Fibroblast of pulmonary artery (primary cell): Measurements from ENCODE around the gene PANK4.
"Not testable (repeated sequence)": the region's sequence is repeated elsewhere in the genome, so short reads cannot be mapped to it uniquely, and the experiment has no call there.

ENCODE experiments used
- DNase-seq: peaks from one replicate; pipeline ENCODE4 v3.0.0-alpha.2; 2010; ENCODE audit warnings: low read depth
- H3K4me3 ChIP-seq: replicated peaks from 2 replicates; pipeline ENCODE4 v1.5.1; 2011; ENCODE audit warnings: low read depth, mild to moderate bottlenecking, control low read depth, low read length, moderate library complexity
- TF ChIP-seq, protein P1 (sequence below): IDR thresholded peaks from 2 replicates; pipeline ENCODE4 v1.5.1; 2011; ENCODE audit warnings: mild to moderate bottlenecking, control low read depth, low read length, inconsistent platforms; ENCODE audit errors: missing control alignments

Gene PANK4

DNA sequence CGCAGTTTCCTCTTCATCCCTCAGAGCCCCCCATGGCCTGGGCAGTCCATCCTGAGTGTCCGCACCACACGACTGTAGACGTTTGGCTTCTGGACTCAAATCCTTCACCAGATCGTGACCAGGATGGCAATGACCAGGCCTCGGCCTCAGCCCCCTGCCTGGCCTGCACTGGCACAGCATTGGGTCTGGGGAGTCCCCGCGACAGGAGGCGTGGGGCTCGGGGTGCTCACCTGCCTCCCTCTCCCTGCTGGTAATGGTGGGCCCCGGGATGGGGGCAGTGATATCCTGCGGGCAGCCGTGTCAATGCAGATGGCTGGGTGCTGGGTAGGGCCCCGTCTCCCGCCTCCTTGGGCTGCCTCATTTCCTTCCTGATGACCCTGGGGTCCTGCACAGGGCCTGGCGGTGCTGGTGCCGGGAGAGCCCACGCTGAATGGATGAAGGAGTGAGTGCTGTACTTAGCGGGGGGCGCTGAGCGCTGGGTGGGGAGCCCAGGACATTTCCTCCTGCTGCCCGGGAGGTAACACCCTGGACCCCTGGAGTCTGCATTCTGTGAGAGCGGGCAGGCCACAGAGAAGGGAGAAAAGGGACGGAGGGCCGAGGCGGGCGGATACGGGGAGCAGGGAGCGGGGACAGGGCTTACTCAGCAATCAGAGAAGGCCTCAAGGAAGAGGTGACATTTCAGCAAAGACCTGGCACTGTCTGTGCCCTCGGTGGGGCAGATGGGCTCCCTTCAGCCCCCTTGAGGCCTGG, 27.6 kb upstream of the PANK4 start:
- H3K4me3 ChIP-seq = no peak overlapping the region
- DNase-seq = no peak
- TF ChIP-seq, protein P1, sequence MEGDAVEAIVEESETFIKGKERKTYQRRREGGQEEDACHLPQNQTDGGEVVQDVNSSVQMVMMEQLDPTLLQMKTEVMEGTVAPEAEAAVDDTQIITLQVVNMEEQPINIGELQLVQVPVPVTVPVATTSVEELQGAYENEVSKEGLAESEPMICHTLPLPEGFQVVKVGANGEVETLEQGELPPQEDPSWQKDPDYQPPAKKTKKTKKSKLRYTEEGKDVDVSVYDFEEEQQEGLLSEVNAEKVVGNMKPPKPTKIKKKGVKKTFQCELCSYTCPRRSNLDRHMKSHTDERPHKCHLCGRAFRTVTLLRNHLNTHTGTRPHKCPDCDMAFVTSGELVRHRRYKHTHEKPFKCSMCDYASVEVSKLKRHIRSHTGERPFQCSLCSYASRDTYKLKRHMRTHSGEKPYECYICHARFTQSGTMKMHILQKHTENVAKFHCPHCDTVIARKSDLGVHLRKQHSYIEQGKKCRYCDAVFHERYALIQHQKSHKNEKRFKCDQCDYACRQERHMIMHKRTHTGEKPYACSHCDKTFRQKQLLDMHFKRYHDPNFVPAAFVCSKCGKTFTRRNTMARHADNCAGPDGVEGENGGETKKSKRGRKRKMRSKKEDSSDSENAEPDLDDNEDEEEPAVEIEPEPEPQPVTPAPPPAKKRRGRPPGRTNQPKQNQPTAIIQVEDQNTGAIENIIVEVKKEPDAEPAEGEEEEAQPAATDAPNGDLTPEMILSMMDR = no peak

DNA sequence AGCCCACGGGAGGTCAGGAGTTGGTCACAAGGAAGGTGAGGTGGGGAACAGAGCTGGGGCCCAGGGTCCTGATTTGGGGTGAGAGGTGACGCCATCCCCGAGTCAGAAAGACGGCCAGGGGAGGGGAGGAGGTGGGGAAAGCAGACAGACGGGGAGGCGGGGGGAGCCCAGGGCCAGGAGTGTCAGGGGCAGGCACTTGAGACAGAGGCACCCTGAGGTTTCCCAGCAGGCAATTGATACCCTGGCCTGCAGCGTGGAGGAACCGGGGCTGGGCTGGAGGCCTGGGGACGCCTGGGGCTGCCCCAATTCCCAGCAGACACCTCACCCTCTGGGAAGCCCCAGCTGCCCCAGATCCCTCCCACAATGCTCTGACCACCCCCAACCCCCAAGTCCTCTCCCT, 26.7 kb upstream of the PANK4 start:
- not testable (repeated sequence) for DNase-seq, H3K4me3 ChIP-seq

DNA sequence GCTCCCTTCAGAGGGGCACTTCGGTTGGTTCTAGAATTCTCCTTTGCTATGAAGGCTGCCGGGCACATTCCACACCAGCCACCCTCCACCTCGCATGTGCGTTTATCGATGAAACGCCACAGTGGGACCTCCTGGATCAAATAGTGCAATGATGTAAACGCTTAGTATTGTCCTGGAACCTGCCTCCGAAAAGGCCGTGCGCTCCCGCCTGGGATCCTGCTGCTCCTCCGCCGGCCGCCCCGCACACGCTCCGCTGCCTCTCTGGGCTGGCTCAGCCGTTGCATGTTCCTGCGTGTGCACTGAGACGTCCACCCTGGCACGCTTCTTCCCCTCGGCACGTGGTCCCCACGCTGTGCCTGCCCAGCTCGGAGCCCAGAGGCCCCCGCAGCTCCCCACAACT, 25.8 kb upstream of the PANK4 start:
- TF ChIP-seq, protein P1 = no peak
- H3K4me3 ChIP-seq = no peak overlapping the region
- DNase-seq = no peak

DNA sequence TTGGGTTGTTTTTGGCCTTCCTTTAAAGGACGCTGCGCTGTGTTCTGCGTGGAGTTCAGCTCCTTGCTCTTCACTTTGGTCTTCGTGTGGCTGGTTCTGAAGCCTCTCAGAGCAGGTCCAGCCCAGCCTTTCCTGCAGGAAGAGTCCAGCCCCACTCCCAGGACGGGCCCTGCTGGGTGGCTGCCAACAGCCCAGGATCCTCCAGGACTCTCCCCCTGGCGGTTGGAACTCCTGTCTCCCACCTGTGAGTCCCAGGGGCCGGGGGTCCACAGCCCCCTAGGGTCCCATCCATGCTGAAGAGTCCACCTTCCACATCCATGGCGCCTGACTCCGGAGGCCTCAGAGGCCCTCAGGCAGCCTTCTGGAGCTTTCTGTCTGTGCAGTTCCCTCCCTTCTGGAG, 25.1 kb upstream of the PANK4 start:
- H3K4me3 ChIP-seq, DNase-seq: not testable (repeated sequence)

DNA sequence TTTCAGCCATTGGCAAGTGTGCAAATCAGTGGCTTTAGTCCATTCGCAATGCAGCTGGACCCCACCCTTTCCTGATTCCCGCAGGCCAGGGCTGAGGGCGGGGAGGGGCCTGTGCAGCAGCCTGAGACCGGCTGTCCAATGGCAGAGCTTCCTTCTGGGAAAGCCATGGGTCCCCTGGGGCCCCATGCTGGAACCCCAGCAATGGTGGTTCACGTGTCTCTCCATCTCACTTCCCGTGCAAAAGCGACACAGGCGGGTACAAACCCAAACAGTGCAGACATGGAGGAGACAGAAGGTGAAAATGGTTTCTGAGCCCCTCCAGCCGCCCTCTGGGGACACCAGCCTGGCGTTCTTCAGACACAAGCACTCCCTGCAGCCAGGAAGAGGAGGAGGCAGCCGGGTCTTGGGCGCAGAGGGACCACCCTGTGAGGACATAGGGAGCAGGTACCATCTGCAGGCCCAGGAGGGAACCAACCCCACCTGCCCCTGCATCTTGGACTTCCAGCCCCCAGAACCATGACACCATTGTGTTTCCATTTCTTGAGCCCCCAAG, 24.0 kb upstream of the PANK4 start:
- not testable (repeated sequence) for H3K4me3 ChIP-seq, DNase-seq

DNA sequence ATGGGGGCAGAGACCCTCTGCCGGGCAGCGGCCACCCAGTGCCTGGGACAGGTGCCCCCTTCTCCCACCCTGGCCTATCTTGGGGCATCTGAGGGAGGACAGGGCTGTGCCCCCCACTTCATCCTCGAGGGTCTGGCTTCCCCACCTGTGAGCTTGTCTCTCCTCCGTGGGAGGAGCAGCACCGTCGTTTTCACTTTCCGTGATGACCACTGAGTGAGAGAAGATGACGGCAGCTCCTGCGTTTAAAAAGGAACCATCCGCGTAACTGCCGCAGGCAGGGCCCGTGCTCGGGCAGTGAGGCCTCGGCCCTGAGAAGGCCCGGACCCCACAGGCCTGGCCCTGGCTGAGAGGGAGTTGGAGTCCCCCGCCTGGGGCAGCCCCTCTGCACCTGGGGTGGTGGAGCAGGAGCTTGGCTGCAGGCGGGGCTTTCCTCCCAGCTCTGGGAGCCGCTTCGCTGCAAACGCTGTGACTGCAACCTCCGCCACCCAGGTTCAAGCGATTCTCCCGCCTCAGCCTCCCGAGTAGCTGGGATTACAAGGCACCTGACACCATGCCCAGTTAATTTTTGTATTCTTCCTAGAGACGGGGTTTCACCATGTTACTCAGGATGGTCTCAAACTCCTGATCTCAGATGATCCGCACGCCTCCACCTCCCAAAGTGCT, 23.1 kb upstream of the PANK4 start:
- DNase-seq = not testable (repeated sequence)

DNA sequence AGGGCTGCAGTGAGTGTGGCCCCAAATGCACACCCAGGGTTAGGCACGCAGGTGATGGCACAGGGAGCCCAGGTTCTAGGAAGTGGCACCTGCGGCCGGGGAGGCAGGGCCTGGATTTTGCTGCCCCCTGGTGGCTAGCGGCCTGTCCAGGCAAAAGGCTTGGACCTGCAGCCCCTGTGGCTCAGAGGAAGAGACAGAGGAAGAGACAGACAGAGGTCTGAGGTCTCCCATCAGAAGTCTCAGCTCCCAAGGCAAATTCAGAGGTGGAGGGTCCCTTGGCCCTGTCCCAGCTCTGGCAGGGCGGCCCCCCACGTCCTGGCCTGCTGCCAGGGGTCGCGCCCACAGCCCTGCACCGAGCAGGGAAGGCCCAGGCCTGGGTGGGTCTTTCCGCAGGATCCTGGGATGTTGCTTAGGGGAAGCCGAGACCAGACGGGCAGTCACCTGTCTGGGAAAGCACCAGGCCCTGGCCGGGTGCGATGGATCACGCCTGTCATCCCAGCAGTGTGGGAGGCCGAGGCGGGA, 21.7 kb upstream of the PANK4 start:
- peak; percentile 63 for DNase-seq
- TF ChIP-seq, protein P1 = peak; percentile 92
- H3K4me3 ChIP-seq = no peak overlapping the region

More for the DNA sequence above, 23.1 kb upstream of the PANK4 start:
- not testable (repeated sequence) for H3K4me3 ChIP-seq

DNA sequence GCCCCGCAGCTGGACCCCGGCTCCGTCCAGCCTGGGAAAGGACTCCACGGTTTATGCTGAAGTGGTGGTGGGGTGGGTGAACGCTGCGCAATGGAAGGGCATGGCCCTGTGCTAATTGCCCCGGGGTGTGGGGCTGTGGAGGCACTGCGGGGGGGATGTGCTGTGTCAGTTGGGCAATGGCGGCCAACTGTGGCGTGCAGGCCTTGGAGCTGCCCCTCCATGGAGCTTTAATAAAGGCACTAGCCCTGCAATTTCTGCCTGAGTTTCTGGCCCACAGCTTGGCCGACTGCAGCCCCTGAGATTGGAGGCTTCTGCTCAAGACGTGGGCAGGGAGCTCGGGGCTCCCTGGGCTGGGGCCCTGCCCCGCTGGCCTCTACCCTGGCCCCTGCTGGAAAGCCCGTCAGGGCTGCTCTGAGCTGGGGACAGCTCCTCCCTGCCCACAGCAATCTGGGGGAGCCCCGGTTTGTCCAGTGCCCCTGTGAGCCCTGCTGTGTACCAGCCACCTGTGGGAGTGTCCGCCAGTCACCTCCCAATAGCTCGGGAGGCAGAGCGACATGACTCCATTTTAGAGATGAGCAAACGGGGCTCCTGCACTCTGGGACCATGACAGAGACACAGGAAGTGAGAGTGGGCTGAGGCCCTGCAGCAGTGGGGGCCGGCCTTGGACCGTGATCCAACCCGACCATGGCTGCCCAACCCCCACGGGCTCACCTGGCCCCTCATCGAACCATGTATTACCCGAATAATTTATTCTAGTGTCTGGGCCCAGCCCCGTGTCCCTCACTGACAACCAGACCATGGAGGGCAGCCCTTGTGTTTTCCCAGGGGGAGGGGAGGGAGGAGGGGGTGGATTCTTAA, 21.0 kb upstream of the PANK4 start:
- DNase-seq = no peak
- H3K4me3 ChIP-seq = no peak overlapping the region
- TF ChIP-seq, protein P1 = no peak
